Loucy (cell line): ENCODE data around the gene ALPL.
"Not testable (repeated sequence)": the region's sequence is repeated elsewhere in the genome, so short reads cannot be mapped to it uniquely, and the experiment has no call there.

ENCODE experiments used
- H2AFZ ChIP-seq: fragments of 200-600 bp; sonication (generic); 2 replicates; pipeline ENCODE4 v1.6.0; 2016; ENCODE audit warnings: antibody characterized with exemption, mild to moderate bottlenecking, low read length, moderate library complexity
- H3F3A ChIP-seq: fragments of 200-600 bp; 2 replicates; pipeline ENCODE4 v1.6.0; 2016; ENCODE audit warnings: antibody characterized with exemption, low read depth, mild to moderate bottlenecking
- H3K27me3 ChIP-seq: fragments of 200-600 bp; sonication (generic); 2 replicates; pipeline ENCODE4 v1.6.1; 2014; ENCODE audit warnings: low read length, mild to moderate bottlenecking; ENCODE audit not compliant: insufficient read depth, poor library complexity, severe bottlenecking
- H3K36me3 ChIP-seq: fragments of 200-600 bp; sonication (generic); 2 replicates; pipeline ENCODE4 v1.6.1; 2016; ENCODE audit warnings: low read length; ENCODE audit not compliant: insufficient read depth
- H3K4me1 ChIP-seq: fragments of 200-600 bp; sonication (generic); 2 replicates; pipeline ENCODE4 v1.5.1; 2014; ENCODE audit warnings: low read length, mild to moderate bottlenecking; ENCODE audit not compliant: insufficient read depth, poor library complexity, severe bottlenecking
- H3K4me2 ChIP-seq: fragments of 200-600 bp; sonication (generic); 2 replicates; pipeline ENCODE4 v1.6.0; 2014; ENCODE audit warnings: antibody characterized with exemption, low read length, low read depth, mild to moderate bottlenecking; ENCODE audit not compliant: poor library complexity, severe bottlenecking
- H3K4me3 ChIP-seq: fragments of 200-600 bp; sonication (generic); 2 replicates; pipeline ENCODE4 v1.5.1; 2014; ENCODE audit warnings: low read length, mild to moderate bottlenecking, mixed read lengths; ENCODE audit not compliant: poor library complexity, severe bottlenecking
- H3K79me2 ChIP-seq: fragments of 200-600 bp; sonication (generic); 2 replicates; pipeline ENCODE4 v1.6.1; 2014; ENCODE audit warnings: low read length; ENCODE audit not compliant: insufficient read depth
- H3K9ac ChIP-seq: fragments of 200-600 bp; sonication (generic); 2 replicates; pipeline ENCODE4 v1.6.0; 2014; ENCODE audit warnings: mild to moderate bottlenecking, low read depth, low read length, moderate library complexity; ENCODE audit not compliant: poor library complexity, severe bottlenecking
- H3K9me2 ChIP-seq: fragments of 200-600 bp; sonication (generic); replicated peaks from 2 replicates; pipeline ENCODE4 v1.6.1; 2016; ENCODE audit warnings: low read depth, low read length, mixed read lengths
- H3K9me3 ChIP-seq: fragments of 200-600 bp; sonication (generic); 2 replicates; pipeline ENCODE4 v1.6.1; 2014; ENCODE audit warnings: mild to moderate bottlenecking, antibody characterized with exemption, low read length, low read depth; ENCODE audit not compliant: insufficient read depth
- H4K20me1 ChIP-seq: fragments of 200-600 bp; sonication (generic); 2 replicates; pipeline ENCODE4 v1.6.0; 2014; ENCODE audit warnings: antibody characterized with exemption, low read length, mild to moderate bottlenecking; ENCODE audit not compliant: insufficient read depth, poor library complexity, severe bottlenecking
- CTCF ChIP-seq: fragments of 200-600 bp; sonication (generic); conservative IDR thresholded peaks from 2 replicates; pipeline ENCODE4 v1.5.1; 2014; ENCODE audit warnings: mild to moderate bottlenecking, antibody characterized with exemption, low read length
- EZH2phosphoT487 ChIP-seq: fragments of 200-600 bp; IDR thresholded peaks from 2 replicates; pipeline ENCODE4 v1.6.1; 2018; ENCODE audit warnings: antibody characterized with exemption, mild to moderate bottlenecking, moderate library complexity, borderline replicate concordance

Gene ALPL

GRCh38 chr1:21517161-21517589 is 8.0 kb downstream of the ALPL start:
- Histone ChIP-seq H3F3A (no peaks in the 10 kb centered on the region), H3K36me3 (no peaks in the 10 kb centered on the region), H3K9me3 (no peaks in the 10 kb centered on the region), H3K4me1 (peaks cover 12% of the 10 kb centered on the region), H4K20me1 (no peaks in the 10 kb centered on the region), H3K79me2 (no peaks in the 10 kb centered on the region), H3K4me3 (no peak overlapping the region), H3K4me2 (no peak overlapping the region), H3K27me3 (no peaks in the 10 kb centered on the region), H3K9me2 (no peaks in the 10 kb centered on the region), H3K9ac (no peak overlapping the region), H2AFZ (no peak overlapping the region)
- no peak for TF ChIP-seq CTCF
- TF ChIP-seq EZH2phosphoT487 = no peak

DNA sequence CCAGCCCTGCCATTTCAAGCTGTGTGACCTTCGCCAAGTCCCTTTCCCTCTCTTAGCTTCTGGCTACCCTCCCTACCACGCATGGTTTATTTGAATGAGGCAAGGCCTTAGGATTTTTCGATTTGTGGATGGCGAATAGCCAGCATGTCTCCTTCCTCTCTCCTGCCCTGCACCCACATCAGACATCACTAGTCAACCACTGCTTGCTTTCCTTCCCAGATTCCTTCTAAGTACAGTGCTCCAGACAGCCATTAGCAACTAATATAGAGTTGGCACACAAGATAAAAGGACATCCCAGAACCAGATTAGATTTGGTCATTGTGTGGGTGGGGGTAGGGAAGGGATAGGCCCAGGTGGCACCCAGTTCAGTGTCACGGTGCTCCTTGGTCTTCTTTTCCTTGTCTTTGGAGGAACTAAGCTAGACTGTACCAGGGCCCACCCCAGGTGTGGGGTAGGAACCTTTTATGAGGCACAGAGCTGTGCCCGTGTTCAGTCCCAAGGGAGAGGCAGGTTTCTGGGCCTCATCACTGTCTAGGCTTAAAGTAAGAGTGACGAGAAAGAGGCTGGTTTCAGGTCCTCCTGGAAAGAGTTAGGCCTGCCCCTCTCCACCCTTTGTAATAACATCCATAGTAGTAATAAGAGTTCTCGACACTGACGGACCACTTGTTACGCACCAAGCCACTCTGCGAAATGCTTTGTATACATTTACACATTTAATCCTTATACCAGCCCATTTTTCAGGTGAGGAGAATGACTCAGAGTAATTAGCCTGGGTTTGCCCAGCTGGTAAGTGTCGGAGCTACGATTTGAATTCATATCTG is 8.6 kb downstream of the ALPL start:
- Histone ChIP-seq H3K79me2 (no peaks in the 10 kb centered on the region), H3K27me3 (no peaks in the 10 kb centered on the region), H3K36me3 (no peaks in the 10 kb centered on the region), H3K4me3 (no peak overlapping the region), H3K4me2 (no peak overlapping the region), H4K20me1 (no peaks in the 10 kb centered on the region), H3F3A (no peaks in the 10 kb centered on the region), H2AFZ (no peak overlapping the region), H3K9me3 (no peaks in the 10 kb centered on the region), H3K9ac (no peak overlapping the region), H3K4me1 (peaks cover 12% of the 10 kb centered on the region), H3K9me2 (no peaks in the 10 kb centered on the region)
- TF ChIP-seq EZH2phosphoT487 = no peak
- no peak for TF ChIP-seq CTCF

DNA sequence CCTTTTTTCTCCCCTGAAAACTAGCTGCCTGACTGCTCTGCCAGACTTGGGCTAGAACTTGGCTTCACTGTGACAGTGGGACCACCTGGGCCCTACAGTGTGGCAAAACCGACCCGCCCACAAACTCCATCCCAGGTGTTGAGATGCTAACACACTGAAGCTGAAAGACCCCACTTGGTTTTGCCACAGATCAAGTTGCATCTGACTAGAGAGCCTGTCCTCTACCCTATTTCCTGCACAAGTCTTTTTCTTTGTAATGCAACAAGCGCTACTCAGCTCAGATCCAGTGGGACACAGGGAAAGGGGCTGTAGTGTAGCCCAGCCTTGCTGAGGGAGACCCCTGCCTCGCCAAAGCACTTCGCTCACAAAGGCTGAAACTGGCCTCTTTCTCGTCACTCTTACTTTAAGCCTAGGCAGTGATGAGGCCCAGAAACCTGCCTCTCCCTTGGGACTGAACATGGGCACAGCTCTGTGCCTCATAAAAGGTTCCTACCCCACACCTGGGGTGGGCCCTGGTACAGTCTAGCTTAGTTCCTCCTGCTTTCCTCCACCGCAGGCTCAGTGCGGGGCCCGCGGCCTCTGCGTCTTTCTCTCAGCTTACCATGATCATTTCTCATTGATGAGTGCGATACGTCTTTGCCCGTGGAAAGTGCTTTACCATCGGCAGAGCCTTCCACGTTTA is 9.7 kb downstream of the ALPL start:
- Histone ChIP-seq H3K9me3 (no peaks in the 10 kb centered on the region), H3K79me2 (no peaks in the 10 kb centered on the region), H3F3A (no peaks in the 10 kb centered on the region), H3K9ac (no peak overlapping the region), H3K36me3 (no peaks in the 10 kb centered on the region), H3K9me2 (no peaks in the 10 kb centered on the region), H4K20me1 (no peaks in the 10 kb centered on the region), H3K4me1 (peaks cover 12% of the 10 kb centered on the region), H3K4me3 (no peak overlapping the region), H2AFZ (no peak overlapping the region), H3K27me3 (no peaks in the 10 kb centered on the region), H3K4me2 (no peak overlapping the region)
- TF ChIP-seq CTCF = no peak
- no peak for TF ChIP-seq EZH2phosphoT487

GRCh38 chr1:21519486-21520070 is 10.4 kb downstream of the ALPL start:
- H3K9me3 ChIP-seq, H2AFZ ChIP-seq, H3K9me2 ChIP-seq, H3K4me1 ChIP-seq, H3K79me2 ChIP-seq, H4K20me1 ChIP-seq, H3K36me3 ChIP-seq, H3K27me3 ChIP-seq, H3K9ac ChIP-seq, H3K4me2 ChIP-seq, H3F3A ChIP-seq, H3K4me3 ChIP-seq: not testable (repeated sequence)
